ENCODE data around the gene PRDM5.

Gene PRDM5

DNA sequence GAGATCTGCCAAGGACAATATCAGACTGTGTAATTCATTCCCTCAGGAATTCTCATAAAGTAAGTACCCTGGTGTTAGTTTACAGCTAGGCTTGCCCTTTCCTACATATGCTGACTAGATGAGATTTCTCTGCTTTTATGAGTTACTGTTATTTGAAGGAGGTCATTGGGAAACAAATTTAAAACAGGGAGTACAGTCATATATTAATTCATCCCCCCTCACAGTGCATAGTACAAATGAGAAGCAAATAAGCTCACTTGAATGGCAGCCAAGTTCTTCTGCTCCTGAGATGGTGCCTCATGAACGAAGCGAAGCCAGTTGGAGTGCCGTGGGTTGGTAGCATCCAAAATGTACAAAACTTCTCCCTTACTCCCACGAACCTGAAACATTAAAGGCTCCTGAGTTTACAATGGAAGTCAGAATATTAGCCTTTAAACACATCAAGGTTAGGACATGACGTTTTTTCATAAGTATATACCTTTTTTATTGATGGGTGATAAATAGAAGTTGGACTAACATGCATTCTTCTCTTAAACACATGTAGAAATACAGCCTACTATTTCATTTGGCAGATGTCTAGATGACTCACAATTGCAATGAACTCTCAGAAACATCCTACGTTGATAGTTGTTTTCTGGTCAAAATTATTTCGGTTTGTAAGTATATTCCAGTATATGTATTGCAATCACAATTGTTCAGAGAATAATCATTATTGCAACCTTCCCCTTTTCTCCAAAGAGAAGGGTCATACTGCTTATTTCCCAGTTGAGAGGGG is 69.2 kb downstream of the PRDM5 start:
- no peak for DNase-seq

DNA sequence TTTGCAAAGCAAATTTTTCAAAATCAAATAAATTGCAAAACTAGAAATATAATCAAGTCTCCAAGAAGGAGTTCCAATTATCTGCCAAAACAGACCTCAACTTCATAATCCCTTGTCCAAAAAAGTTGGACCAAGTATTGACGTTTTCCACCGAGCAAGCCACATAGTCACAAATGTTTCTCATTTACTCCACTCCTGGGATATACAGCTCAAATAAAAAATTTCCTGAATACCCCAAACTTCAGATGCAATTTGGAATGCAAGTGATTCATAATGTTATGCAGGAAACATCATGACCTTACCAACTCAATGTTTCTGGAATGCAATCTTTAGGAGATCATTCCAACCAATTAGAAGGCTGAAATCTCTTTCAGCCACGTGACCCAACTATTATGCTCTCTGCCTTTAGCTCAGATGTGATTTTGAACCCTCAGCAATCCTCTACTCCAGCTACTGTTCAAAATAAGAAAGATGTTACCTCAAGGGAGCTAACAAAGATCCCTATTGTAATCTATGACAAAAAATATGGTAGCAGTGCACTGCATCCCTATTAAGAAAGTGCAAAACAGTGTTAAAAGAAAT is 72.4 kb downstream of the PRDM5 start:
- DNase-seq = no peak

DNA sequence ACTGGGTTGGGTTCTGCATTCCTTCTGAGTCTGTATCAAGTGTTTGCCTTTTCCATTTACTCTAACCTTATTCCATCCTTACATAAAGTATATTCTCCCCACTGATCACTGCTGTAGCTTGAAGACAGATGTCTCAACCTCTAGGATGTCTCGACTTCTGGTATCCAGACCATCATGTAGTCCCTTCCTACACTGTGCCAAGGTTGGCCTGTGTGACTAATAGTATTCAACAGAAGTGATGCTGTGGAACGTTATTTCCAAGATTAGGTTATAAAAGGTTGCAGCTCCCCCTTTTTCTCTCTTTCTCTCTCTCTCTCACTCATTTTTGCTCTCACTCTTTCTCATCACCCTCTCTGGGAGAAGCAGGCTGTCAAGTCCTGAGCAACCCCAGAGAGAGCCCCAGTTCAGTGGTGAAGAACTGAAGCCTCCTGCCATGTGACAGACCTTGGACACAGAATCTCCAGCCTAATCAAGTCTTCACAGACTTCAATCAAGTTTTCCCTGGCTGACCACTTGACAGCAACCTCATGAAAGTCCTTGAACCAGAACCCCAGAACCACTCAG is 75.4 kb downstream of the PRDM5 start:
- DNase-seq = no peak

DNA sequence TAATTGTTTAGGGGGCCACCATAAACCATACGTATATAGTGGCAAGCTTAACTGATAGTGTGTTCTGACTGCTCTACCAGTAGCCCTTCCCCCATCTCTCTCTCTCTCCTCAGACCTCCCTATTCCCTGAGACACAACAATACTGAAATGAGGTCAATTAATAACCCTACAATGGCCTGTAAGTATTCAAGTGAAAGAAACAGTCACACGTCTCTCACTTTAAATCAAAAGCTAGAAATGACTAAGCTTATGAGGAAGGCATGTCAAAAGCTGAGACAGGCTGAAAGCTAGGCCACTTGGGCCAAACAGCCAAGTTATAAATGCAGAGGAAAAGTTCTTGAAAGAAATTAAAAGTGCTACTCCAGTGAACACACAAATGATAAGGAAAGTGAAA is 78.0 kb downstream of the PRDM5 start:
- no peak for DNase-seq

DNA sequence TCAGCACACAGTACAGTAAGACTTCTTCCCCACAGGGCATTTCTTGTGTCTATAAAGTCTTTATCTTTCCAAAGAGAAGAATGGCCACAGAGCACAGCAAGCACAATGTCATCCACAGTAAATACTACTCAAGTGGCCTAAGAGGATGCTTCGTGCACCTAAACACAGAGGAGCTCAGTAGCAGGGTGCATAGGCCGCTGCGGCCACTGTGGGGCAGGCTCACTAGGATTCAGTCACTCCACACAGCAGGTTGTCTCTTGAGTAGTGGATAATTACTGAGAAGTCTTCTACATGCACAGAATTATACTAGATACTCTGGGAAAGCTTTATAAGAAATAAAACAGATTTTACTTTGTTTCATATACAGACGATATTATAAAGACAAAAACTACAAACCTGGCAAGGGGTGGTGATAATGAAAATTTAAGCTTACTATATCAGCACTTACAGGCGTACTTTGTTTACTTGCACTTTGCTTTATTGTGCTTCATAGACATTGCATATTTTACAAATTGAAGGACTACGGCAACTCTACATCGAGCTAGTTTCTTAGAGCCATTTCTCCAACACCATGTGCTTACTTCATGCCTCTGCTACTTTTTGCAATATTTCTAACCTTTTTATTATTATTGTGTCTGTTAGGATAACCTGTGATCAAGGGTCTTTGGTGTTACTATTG is 78.5 kb downstream of the PRDM5 start:
- DNase-seq = no peak

DNA sequence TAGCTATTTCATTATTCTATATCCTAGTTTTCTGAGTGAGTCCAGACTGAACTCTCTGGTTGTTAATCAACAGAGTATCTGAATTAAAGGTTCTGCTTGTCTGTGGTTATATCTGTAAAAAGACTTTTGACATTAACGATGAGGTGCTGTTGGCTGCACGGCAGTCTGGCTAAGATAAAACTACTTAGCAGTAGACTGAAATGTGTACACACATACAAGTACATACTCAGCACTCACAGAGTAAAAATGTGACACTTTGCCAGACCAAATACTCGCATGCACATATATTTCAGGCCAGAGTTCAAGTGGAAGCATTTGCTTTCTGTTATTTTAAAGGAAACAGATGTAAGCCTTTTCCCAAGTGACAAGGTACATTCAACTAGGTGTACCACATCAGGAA is 80.5 kb downstream of the PRDM5 start:
- no peak for DNase-seq

DNA sequence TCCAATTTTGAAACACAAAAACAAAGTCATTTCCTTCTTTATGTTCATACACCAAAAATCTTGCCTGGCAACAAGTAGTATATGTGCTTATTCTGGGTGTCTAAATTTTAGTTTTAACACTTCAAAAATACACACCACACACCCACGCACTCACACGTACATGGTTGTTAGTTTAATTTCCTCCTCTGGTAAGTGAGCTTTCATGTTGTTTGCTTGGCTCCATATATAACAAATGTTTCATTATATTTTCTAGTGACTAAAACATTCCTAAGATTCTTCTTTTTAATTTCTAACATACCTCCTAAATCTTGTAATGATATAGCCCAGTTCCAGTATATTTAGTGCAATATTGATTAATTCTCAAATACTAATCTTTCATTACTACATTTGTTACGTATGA is 80.9 kb downstream of the PRDM5 start:
- no peak for DNase-seq

DNA sequence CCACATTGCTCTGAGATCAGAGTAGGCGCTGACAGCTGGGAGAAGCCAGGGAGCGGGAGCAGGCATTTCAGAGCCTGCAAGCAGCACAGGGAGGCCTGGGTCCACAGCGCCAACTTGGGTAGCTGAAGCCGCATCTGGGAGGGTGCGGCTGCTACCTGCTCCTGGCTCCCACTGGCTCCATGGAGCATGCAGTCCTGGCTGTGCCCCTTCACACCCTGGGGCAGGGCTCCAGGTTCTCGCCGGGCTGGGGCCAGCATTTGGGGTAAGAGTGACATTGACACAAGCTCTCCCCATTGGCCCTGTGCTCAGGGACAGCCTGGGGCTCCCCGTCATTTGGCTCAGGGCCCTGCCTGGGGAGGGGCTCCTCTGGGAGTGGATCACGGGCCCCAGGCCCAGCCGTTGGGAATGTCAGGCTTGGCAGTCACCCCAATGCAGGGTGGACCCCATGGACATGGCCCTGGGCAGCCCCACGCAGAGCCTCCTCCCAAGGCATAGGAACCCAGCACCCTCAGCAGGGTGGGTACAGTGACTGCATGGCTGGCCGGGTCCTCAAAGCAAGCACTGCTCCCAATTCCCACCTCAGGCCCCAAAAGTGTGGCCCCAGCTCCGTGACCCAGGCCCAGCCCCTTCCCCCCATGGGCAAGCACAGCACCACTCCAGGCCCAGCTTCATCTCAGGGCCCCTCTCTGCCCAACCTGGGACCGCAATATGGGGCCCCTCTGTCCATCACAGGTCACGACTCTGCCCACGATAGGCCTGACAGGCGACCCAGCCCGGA is 82.4 kb downstream of the PRDM5 start:
- DNase-seq = no peak

DNA sequence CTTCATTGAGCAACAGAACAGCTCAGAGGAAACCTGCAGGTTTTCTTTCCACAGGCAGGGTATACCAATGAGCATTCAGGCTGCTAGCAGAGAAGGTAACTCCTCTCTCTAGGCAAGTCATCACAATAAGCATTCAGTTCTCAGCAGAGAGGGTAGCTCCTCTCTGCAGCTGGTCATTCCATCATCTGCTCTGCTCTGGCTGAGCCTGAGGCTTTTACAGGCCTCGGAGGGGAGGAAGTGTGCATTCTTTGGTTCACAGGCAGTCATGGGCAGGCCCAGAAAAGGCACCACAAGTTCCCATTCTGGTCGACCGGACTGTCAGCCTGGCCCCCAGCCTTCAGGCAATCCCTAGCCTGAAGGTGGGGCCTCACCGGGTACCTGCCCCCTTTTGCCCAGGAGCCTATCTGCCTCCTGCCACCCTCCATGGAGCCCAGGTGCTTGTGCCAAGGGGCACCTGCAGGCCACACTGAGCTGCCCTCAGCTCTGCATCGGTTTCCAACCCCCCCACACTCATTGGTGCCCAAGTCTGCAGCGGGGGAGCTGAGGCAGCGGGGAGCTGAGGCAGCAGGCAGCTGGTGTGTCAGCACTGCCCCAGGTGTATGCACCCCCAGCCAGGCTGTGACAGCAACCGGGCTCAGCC is 83.1 kb downstream of the PRDM5 start:
- no peak for DNase-seq

DNA sequence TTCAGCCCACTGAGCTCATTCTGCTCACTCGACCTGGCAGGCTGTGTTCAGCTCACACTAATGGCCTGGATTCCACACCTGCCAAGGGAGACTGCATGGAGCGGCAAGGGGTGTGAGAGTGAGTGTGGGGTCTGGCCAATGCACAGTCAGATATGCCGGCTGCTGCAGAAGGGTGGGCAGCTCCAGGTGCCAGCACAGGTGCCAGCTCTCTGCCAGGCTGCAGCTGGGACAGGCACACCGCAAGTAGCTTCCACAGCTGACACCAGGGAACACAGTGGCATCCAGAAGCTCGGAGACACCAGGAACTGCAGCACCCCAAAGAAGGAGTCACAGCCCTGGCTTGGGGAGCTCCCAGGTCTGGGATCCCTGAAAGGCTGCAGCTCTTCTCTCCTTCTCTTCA is 83.7 kb downstream of the PRDM5 start:
- DNase-seq = no peak

DNA sequence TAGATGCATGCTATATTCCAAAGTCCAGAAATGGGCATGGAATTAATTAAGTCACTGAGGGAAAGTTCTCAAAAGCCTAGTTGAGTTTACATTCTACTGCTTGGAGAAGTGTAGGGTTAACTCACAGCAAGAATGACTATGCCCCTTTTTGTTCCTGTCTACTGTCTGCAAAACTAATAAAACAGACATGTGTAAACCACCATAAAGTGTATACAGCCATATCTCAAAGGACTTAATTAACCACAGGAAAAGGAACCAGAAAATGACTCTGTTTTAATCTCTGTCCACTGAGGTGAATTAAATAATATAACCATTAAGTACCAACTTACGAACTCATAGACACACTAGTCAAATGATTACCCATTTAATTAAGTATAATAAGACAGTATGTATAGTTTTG is 84.9 kb downstream of the PRDM5 start:
- no peak for DNase-seq

DNA sequence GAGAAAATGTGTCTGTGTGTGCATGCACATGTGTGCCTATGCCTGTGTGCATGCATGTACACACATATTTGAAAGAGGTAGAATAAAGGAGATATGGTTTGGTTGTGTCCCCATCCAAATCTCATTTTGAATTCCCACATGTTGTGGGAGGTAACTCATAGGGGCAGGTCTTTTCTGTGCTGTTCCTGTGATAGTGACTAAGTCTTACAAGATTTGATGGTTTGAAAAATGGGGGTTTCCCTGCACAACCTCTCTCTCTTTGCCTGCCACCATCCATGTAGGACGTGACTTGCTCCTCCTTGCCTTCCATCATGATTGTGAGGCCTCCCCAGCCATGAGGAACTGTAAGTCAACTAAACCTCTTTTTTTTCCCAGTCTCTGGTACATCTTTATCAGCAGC is 87.2 kb downstream of the PRDM5 start:
- no peak for DNase-seq

DNA sequence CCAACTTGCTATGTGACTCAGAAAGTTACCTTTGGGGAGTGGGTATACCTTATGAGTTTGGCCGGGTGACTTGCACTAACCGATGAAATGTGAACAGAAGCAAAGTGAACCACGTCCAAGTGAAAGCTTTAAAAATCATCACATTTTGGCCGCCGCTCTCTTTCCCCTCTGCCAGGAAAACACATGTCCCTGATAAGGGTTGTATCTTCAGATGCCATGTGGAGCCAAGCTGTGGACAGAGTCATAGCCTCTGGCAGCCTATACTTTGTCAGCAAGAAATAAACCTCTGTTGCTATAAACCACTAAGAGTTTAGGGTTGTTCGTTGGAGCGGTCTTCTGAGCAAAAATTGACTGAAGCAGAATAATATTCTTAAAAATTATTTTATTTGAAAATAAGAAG is 92.3 kb downstream of the PRDM5 start:
- DNase-seq = no peak

DNA sequence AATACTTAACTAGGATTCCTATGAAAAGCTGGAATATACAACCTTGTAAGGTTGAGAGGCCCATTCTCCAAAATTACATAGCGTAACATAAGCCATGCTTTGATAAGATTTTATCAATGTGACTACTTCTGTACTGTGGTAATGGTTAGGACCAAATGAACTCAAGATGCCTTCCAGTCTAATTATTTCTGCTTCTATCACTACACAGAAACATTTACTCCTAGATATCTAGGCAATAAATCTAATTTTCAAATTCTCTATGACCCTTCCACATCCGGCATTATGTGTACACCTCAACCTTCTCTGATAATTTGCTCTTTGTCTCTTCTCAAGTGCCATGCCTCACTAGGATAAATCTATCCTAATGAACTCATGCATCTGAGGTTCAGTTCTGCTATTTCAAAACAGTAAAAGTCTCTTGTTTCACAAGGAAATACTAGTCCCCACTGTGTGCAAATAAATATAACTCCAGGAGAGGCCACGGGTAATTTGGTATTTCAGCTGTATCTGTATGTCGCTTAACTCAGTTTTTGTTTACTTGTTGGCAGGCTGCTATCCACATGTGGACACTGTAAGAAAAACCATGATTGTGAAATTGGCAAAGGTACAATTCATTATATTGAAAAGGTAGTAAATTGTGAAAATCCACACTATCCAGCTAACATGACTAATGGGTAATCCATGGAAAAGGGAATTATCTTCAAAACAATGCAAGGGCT is 93.3 kb downstream of the PRDM5 start:
- no peak for DNase-seq

DNA sequence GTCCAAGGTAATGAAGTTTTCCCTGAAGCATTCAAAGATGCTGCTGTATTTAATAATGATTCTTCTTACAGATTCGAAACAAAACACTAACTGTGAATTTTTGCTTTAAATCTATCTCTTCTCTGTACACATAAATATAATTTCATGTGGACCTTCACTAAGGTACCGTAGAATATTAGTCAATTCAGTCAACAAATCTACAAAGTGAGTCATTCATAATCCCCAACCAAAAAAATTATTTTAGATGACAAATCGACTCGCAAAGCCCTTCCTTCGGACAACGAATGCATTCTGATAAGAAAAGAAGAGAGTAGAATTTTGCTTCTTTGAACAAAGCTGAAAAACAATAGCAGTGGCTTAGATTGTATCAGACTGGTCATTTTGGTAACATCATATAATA is 95.7 kb downstream of the PRDM5 start:
- DNase-seq = no peak

DNA sequence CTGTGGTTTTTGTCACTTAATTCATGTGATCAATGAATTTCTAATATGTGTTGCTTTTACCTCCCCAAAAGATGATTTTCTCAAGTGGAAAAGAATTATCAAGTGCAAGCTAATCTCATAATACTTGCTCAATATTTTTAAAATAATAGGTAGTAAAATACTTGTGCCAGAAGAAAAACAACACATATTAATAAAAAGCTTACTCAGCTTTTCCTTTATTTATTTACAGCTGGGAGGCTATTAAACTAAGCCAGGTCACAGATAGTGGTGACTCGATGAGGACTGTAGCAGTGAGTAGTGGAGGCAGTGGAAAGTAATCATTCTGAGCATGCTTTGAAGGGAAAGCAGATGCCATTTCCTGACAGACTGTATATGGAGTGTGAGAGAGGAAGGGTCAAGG is 96.1 kb downstream of the PRDM5 start:
- no peak for DNase-seq

DNA sequence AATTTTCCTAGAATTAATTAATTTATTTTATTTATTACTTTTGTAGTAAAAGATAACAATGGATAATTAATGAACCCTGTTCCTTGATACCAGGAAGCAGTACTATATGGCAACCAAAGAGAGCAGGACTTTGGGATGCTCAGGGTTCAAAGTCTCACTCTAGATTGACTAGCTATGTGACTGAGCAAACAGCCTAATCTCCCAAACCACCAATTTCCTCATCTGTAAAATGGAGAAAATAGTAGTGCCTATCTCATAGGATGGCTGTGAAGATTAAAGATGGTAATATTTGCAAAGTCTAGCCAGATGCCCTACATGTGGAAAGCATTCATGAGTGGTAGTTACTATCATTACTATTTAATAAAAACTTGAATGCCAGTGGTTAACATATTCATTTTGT is 97.6 kb downstream of the PRDM5 start:
- no peak for DNase-seq

DNA sequence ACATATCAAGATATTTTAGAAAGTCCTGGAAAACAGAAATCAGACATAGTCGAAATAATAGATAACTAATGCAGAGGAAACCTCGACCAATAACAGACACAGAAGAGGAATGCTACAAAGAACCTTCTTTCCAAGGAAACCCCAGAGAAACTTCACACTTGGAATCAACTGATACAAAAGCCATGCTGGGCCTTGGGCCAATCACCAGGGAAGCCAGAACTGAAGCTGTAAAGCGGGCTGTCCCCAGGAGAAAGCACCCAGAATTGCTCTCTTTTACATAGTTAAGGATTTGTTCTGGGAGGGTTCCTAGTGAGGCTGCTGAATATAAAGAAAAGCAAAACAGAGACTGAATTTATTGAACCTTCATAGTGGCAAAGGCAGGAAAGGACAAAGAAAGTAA is 100.5 kb downstream of the PRDM5 start:
- DNase-seq = no peak

DNA sequence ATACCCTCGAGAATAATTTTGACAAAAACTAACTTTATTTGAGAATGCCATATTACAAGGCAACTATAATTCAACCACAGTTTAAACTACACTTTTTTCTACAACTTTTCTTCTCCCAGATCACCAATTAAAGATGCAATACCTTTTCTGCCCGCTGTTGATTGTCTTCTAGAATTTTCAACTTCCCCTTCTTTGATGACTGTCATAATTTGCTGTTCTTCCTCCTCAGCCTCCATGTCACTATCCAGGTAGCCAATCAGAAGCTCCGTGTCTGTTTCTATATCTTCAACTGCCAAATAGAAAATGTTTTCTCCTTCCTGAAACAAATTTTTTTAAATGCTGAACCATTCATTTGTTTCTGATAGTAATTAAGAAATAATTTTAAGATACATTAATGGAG is 101.5 kb downstream of the PRDM5 start:
- DNase-seq = no peak

DNA sequence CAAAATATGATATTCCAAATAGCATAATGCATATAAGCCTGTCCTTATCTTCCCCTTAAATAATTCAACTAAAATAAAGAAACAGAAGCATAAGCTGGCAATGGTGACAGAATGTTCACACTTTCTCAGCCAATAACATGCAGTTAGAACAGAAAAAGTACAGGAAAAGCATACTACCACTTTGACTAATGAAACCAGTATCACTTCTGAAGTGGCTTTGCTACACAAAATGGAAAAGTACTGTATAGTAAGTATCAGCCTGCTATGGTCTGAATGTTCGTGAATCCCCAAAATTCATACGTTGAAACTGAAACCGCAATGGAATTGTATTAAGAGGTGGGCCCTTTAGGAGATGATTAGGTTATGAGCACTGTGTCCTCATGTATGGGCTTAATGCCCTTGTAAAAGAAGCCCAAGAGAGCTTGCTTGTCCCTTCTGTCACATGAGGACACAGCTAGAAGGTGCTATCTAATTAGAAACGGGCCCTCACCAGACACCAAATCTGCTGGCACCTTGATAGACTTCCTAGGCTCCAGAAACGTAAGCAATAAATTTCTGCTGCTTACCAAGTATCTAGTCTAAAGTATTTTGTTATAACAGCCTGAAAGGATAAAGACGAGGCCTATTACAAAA is 102.6 kb downstream of the PRDM5 start:
- DNase-seq = no peak

DNA sequence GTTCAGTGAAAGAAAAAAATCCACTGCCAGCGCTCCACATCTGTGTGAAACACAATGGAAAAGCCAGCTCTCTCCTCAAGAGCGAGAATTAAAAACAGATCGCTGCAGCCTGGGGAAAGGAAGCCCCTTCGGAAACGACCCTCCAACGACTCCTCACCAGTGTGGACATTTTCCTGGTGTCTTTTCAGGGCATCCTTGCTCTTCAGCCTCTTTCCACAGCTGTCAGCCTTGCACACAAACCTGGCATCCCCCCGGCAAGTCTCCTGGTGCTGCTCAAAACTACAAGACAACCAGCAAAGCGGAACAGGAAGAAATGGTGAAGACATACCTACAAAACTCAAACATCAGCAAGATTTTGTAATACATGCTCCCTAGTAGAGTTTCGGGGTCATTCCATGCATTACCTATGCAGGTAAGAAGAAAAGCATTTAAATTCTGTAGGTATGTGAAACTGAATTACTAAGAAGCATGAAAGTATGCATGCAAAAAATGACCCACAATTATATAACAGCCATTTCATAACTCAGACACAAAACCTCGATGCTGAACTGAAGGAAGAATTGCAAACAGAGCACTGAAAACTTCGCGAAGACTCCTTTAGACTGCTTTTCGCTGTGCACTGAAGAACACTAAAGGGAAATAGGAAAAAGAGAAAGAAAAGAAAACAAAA is 106.1 kb downstream of the PRDM5 start:
- DNase-seq = no peak
